Tongue (tissue), 2 donors: ENCODE results near the gene PDZK1IP1. TPM values are rescaled to one million over a fixed set of nuclear protein-coding genes. Genes with fewer than 3 reads are reported as not detected.
A peak's percentile ranks its signal among the peaks of the same experiment; 100 is the strongest.

Experiments used
- DNase-seq: peaks from one replicate; pipeline ENCODE4 v3.0.0-alpha.2; 2015
- total RNA-seq: library from RNA; depleted of rRNA; stranded (reverse); fragments of >200 nt; gene quantifications from one replicate; pipeline ENCODE4 v1.2.3, GENCODE V29; 2014

Gene PDZK1IP1
- total RNA-seq, result 2.1 TPM

- peak; percentile 64 for DNase-seq
These were observed at the start of gene PDZK1IP1 for GRCh38 chr1:47189844-47190508. Gene PDZK1IP1 (minus strand): TSS chr1:47190036. CDS start chr1:47189932, 104 bp downstream.

- no peak for DNase-seq
These were observed 49.2 kb upstream of the PDZK1IP1 start for GRCh38 chr1:47238935-47239592.

GRCh38 chr1:47235806-47236205, 46.0 kb upstream of the PDZK1IP1 start:
- no peak for DNase-seq

GRCh38 chr1:47235241-47235681, 45.4 kb upstream of the PDZK1IP1 start:
- DNase-seq, result no peak

- DNase-seq, result no peak
These were observed 43.4 kb upstream of the PDZK1IP1 start for GRCh38 chr1:47233186-47233585.

GRCh38 chr1:47232187-47232874, 42.5 kb upstream of the PDZK1IP1 start, which contains the start of gene TAL1:
Gene TAL1 (minus strand): TSS chr1:47232225. CDS start chr1:47225888, 6,337 bp downstream.
- peak; percentile 38 for DNase-seq

- DNase-seq, result peak; percentile 65
These were observed 41.7 kb upstream of the PDZK1IP1 start for GRCh38 chr1:47231301-47232186.

- DNase-seq, result peak; percentile 38
These were observed 41.0 kb upstream of the PDZK1IP1 start for GRCh38 chr1:47230692-47231300.

- peak; percentile 40 for DNase-seq
These were observed 40.3 kb upstream of the PDZK1IP1 start for GRCh38 chr1:47229886-47230691.

GRCh38 chr1:47229031-47229885, 39.4 kb upstream of the PDZK1IP1 start:
- DNase-seq, result no peak

GRCh38 chr1:47228644-47229030, 38.8 kb upstream of the PDZK1IP1 start:
- no peak for DNase-seq

- DNase-seq, result no peak
These were observed 37.8 kb upstream of the PDZK1IP1 start for GRCh38 chr1:47227341-47228232.

GRCh38 chr1:47226839-47227215, 37.0 kb upstream of the PDZK1IP1 start:
- no peak for DNase-seq

- DNase-seq, result no peak
These were observed 36.4 kb upstream of the PDZK1IP1 start for GRCh38 chr1:47226121-47226838.

- DNase-seq, result no peak
These were observed 35.7 kb upstream of the PDZK1IP1 start for GRCh38 chr1:47225430-47226100.

- no peak for DNase-seq
These were observed 35.0 kb upstream of the PDZK1IP1 start for GRCh38 chr1:47224676-47225399.
